ENCODE results near the gene ARHGAP22. TPM values are rescaled to one million over a fixed set of nuclear protein-coding genes. Genes with fewer than 3 reads are reported as not detected.

ARHGAP22 gene
- total RNA-seq, 1 donor from 2014 or later, result 11.7 TPM

GRCh38 chr10:48406204-48406603 is 198.7 kb downstream of the ARHGAP22 start:
- intact Hi-C loops (cut with DNase I), result no loop called here
- ATAC-seq (no peak), DNase-seq (ENCODE audit: low spot score) (no peak)

DNA sequence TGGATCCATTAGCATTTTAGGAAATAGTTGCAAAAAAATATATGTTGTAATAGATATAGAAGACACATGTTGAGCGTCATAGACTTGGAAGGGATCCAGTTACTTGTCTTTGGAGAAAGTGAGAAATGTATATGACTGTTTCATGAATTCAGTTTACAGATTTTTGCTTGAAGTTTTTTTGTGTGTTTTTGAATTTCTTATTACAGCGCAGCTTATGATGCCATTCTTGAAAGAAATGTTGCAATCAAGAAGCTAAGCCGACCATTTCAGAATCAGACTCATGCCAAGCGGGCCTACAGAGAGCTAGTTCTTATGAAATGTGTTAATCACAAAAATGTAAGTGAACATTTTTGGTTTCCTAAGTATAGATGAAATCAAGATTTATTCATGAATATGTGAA is 200.2 kb downstream of the ARHGAP22 start:
- intact Hi-C loops (cut with DNase I), result no loop called here
- no peak for ATAC-seq
- no peak for DNase-seq (ENCODE audit: low spot score)

DNA sequence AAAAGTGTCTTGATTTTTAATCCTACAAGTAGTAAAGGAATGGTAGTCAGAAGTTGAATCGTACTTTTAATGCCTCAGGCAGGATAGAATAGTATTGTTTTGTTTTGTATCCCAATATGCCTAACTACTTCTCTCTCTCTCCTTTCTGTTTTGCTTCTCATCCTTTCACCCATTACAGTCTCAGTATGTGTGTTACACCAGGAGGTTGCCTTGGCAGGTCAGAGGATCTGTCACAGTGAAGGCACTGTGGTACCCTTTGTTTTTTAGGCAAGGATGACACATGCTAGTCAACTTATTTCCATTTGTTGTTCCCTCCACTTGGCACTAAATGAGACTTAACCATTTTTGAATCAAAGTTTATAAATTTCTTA is 204.0 kb downstream of the ARHGAP22 start:
- DNase-seq (ENCODE audit: low spot score), result no peak
- intact Hi-C loops (cut with DNase I), result no loop called here
- no peak for ATAC-seq

GRCh38 chr10:48400129-48400849 is 204.6 kb downstream of the ARHGAP22 start:
- intact Hi-C loops (cut with DNase I), result no loop called here
- no peak for ATAC-seq
- DNase-seq (ENCODE audit: low spot score), result no peak

DNA sequence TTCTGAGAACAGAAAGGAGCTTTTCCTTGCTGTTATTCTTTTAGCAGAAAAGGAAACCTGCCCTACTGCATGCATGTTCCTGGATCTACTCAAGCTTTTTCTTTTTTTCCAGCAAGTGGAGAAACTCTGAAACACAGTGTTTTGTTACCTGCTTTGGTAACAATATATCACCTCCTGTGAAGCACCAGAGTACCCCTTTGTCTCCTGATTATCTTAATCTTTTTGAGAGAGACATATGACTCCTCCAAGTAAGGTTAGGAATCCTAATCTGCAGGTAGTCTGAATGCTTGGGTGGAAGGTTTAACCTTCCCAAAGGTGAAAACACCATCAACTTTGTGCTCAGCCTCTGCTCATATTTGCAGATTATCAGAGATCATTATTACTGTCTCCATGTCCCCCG is 205.3 kb downstream of the ARHGAP22 start:
- DNase-seq (ENCODE audit: low spot score) (no peak), ATAC-seq (no peak)
- intact Hi-C loops (cut with DNase I), result no loop called here

GRCh38 chr10:48399056-48399541 is 205.8 kb downstream of the ARHGAP22 start:
- intact Hi-C loops (cut with DNase I), result no loop called here
- no peak for DNase-seq (ENCODE audit: low spot score)
- ATAC-seq, result no peak

- DNase-seq (ENCODE audit: low spot score) (no peak), ATAC-seq (no peak)
- intact Hi-C loops (cut with DNase I), result no loop called here
Measured at GRCh38 chr10:48398261-48398660, 206.6 kb downstream of the ARHGAP22 start.

Other genes with a start within 250 kb of the ARHGAP22 start
- 8.6 TPM for gene WDFY4, start 79.8 kb upstream of the ARHGAP22 start, total RNA-seq

Measured in sciatic nerve (tissue), 2 donors.